Fibroblast of villous mesenchyme (primary cell): ENCODE results near the gene HOXA10. TPM values are rescaled to one million over a fixed set of nuclear protein-coding genes. Genes with fewer than 3 reads are reported as not detected.
A peak's percentile ranks its signal among the peaks of the same experiment; 100 is the strongest.

Experiments used
- DNase-seq: peaks from one replicate; pipeline ENCODE4 v3.0.0-alpha.2; 2010; ENCODE audit warnings: low read depth
- H3K4me3 ChIP-seq: 2 replicates; pipeline ENCODE4 v1.5.1; 2011; ENCODE audit warnings: low read depth, mild to moderate bottlenecking, low read length
- total RNA-seq: library from RNA; depleted of rRNA; stranded (reverse); fragments of >200 nt; gene quantifications from 2 replicates; pipeline ENCODE4 v1.2.3, GENCODE V29; 2012
- TF ChIP-seq, protein P1 (sequence below): IDR thresholded peaks from 2 replicates; pipeline ENCODE4 v1.5.1; 2012; ENCODE audit warnings: low read depth, mild to moderate bottlenecking, low read length; ENCODE audit not compliant: insufficient read depth

Gene HOXA10
- total RNA-seq, 1 donor: 47.1 TPM

DNA sequence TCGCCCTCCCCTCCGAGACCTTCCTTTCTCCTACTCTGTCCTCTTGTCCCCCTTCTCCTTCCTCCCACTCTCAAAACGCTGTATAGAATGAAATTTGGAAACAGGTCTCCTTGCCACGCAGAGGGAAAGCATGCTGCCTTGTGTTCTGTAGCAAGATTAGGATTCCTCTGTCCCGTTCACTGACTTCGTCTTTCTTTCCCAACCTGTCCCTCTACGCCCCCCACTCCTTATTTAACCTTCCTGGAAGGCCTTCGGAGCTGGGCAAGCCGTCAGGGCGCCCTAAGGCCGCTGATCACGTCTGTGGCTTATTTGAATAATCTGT lies 10.1 kb downstream of the HOXA10 start:
- H3K4me3 ChIP-seq: peak overlapping the region; percentile 67

DNA sequence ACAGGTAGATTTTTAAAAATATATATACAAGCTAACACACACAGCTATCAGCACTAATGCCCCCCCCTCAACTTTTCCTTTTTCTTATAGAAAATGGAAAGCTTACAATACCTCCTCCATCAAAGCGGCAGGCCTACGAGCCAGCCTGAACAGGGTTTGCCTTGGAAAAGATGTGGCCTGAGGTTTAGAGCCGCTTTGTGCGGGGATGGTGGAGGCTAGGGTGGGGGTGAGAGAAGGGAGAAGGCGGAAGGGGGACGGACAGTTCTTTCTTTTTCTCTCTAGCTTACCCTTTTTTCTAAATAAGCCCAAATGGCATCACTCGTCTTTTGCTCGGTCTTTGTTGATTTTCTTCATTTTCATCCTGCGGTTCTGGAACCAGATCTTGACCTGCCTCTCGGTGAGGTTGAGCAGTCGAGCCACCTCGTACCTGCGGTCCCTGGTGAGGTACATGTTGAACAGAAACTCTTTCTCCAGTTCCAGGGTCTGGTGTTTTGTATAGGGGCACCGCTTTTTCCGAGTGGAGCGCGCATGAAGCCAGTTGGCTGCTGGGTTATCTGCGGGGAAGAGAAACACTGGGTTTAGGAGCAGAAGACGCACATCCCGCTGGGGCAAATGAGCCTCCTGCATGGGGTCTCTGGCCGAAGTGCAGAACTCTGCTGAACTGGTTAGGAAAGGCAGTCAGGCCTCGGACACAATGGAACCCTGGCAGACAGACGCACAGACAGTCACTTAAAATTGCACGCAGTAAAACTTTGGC lies 10.7 kb downstream of the HOXA10 start:
- H3K4me3 ChIP-seq: peak overlapping the region; percentile 67
- DNase-seq: peak; percentile 37

More for the DNA sequence above, 10.1 kb downstream of the HOXA10 start:
- no peak for DNase-seq
- TF ChIP-seq, protein P1, sequence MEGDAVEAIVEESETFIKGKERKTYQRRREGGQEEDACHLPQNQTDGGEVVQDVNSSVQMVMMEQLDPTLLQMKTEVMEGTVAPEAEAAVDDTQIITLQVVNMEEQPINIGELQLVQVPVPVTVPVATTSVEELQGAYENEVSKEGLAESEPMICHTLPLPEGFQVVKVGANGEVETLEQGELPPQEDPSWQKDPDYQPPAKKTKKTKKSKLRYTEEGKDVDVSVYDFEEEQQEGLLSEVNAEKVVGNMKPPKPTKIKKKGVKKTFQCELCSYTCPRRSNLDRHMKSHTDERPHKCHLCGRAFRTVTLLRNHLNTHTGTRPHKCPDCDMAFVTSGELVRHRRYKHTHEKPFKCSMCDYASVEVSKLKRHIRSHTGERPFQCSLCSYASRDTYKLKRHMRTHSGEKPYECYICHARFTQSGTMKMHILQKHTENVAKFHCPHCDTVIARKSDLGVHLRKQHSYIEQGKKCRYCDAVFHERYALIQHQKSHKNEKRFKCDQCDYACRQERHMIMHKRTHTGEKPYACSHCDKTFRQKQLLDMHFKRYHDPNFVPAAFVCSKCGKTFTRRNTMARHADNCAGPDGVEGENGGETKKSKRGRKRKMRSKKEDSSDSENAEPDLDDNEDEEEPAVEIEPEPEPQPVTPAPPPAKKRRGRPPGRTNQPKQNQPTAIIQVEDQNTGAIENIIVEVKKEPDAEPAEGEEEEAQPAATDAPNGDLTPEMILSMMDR: no peak

DNA sequence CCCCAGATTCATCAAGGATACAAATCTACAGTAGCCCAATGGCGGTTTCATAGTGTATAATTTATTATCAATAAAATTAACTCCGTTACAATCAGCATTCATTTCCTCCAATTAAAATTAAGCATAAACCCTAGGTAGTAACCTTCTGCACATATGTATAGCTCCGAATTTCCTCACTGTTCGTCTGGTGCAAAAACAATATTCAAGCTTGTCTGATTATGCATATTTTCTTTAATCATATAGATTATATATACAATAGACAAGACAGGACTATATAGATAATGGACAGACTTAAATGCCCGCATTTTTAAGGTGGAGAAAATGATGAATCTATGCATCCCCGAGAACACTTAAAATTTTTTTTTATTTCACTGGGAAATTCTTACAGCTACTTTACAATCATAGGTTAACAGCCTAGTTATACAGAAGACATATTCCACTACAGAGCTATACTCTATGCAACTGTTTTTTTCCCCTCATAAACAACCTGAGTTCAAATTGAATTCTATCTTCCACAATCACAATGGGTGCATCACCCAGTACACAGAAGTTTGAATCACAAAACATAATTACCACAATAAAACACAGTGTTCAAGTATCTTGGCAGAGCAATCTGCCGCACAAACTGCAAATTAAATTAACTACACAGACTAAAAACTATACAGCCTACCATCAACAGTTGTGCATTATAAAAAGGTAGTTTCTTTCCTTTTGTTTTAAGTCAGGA lies 11.4 kb downstream of the HOXA10 start:
- H3K4me3 ChIP-seq: peak overlapping the region; percentile 67
- DNase-seq: peak; percentile 38
- TF ChIP-seq, protein P1: no peak

More for the DNA sequence above, 10.7 kb downstream of the HOXA10 start:
- TF ChIP-seq, protein P1: no peak

DNA sequence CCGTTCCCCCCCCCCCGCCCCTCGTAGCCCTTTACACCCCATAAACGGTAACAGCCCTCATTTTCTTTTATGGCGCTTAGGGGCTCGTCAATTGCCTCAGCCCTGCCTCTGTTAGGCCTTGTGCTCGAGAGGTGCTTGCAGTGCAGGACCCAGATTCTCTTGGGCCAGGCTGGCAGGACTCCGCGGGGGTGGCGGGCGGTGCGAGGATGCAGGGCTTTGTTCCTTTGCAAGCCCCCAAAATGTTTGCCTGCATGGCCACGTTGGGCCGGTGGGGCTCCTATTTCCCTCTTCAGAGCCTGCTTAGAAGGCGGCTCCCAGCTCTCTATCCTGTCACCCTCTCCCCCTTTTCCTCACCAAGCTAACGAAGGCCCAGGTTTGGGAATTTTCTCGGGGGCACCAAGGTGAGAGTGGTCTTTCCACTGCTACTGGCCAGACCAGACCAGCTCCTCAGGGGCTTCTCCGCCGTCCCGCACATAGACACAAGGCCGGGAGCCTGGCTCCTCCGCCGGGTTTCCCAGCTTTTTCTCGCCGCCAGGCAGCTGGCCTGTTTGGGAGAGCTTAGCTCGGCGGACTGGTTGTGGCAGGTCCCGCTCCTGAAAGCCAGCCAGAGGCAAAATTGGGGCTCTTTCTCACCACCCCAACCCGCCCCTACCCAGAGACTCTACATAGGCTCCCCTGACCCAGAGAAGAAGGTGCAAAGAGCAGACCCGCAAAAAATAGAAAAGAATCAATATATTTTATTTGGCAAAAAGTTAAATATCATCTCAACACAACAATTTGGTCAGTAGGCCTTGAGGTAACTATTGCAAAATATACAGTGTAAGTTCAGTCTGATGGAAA lies 12.2 kb downstream of the HOXA10 start:
- H3K4me3 ChIP-seq: peak overlapping the region; percentile 67
- peak; percentile 47 for DNase-seq
- TF ChIP-seq, protein P1: no peak

DNA sequence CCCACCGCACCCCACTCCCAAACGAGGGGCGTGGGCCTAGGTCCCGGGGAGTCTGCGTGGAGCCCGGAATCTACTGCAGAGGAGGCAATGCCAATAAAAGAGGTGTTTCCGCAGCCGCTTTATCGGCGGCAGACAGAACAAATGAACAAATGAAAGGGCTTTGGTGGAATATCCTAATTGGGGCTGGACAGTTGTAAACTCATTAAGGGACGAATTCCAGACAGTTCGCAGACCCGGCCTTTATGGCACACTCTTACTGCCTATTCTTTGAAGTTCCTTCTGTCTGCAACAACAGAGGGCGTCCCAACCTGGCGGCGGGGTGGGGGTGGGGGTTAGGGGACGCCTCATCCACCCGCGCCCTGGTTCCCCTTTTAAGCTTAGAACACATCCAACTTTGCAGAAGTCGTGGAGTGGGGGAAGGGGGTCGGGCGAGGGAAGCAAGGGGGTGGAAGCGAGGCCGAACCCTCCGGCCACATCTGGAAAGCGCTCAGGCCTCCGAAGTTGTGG lies 12.9 kb downstream of the HOXA10 start:
- DNase-seq: peak; percentile 63
- TF ChIP-seq, protein P1: no peak
- H3K4me3 ChIP-seq: peak overlapping the region; percentile 67

DNA sequence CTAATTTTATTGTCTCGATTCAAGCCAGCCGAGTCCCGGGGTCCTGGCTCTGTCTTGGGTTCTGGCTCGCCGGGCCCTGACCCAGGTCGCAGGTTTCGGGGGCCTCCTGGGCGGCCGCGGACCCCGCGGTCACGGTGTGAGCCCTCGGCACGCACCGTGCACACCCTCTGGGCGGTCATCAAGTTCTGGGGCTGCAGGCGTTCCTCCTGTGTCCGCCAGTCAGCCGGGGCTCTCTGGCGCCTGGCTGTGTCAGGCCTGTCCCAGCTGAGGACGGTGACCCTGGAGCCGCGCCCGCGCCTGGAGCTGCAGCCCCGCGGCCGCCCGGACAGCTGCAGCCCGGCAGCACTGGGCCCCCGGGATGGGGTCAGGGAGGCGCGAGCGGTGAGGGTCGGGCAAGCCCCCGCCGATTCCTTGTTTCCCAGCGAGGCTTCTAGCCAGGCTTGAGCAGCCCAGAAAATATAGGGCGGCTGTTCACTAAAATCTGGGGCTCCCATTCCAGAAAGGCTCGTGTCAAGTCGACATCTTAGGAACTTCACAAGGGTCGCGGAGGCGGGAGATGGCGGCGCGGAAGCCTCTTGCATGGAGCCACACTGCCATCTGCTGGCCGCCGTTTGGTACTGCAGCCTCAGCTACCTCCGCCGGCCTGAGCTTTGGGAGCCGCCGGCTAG lies 13.4 kb downstream of the HOXA10 start:
- H3K4me3 ChIP-seq: peak overlapping the region; percentile 60
- DNase-seq: peak; percentile 90
- TF ChIP-seq, protein P1: peak; percentile 92
